HG03378 (cell line): ENCODE measurements around the gene TOP3A.

Source experiments
- ATAC-seq: cut with Tn5 transposase; IDR thresholded peaks from one replicate; pipeline ENCODE4 v1.9.1; 2021; ENCODE audit warnings: mild to moderate bottlenecking, moderate library complexity; ENCODE audit not compliant: unreplicated experiment

TOP3A gene

GRCh38 chr17:18253947-18254821, 60.6 kb downstream of the TOP3A start:
- no peak for ATAC-seq

DNA sequence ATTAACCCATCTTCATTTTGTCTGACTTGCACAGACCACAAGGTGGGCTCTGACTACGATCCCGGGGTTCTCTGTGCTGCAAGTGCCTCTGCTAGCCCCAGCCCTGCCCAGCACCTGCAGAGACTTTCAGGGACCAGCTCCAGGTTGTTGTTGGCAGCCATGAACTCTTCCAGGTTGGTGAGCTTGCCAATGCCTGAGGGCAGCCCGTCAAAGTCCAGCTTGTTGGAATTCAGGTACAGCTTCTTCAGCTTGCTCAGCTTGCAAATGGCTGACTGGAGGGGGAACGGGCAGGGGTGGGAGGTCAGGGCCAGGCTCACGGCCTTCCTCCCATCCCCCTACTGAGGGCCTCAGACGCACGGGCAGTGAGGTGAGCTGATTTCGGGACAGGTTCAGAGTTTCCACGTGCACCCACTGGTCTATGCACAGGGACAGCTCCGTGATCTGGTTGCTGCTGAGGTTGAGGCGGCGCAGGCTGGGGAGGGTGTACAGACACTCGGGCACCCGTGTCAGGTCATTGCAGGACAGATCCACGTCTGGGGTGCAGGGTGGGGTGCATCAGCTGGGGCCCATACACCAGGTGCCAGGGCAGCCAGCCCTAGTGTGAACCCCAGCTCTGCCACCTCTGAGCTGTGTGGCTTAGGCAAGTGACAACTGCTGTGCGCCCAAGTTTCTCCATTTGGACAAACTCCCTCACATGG, 61.5 kb downstream of the TOP3A start:
- no peak for ATAC-seq

GRCh38 chr17:18252160-18252559, 62.6 kb downstream of the TOP3A start:
- ATAC-seq = no peak

DNA sequence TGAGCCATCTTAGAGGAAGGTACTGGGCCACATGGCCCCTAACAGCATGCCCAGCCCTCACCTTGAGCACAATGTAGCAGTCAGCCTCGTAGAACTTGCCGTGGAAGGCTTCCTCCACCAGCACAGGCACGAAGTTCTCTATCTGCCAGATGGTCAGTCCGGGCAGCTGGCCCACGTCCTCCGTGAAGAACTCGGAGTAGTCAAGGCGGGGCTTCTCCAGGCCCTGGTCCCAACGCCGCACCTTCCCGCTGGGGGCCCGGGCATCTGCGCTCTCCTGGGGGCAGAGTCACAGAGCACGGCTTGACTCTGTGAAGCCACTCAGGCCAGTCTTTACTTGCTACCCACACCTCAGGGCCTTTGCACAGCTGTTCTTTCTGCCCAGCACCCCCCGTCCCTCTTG, 63.6 kb downstream of the TOP3A start:
- ATAC-seq = no peak

DNA sequence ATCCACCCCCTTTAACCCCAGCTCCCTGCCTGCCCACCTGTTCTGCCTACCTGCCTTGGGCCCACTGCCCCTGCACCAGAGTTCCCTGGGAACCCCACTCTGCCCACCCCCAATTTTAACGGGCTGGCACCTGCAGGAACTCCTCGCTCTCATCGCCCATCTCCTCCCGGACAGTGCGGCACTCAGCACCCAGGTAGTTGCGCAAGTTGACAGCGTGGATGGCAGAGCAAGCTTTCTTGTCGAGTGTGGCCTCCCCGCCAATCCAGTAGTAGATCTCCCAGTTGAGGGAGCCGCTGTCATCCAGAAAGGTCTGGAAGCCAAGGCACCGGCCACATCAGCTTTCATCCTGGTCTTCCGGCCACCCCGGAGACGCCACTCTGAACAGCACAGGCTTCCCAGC, 64.1 kb downstream of the TOP3A start:
- ATAC-seq = no peak

DNA sequence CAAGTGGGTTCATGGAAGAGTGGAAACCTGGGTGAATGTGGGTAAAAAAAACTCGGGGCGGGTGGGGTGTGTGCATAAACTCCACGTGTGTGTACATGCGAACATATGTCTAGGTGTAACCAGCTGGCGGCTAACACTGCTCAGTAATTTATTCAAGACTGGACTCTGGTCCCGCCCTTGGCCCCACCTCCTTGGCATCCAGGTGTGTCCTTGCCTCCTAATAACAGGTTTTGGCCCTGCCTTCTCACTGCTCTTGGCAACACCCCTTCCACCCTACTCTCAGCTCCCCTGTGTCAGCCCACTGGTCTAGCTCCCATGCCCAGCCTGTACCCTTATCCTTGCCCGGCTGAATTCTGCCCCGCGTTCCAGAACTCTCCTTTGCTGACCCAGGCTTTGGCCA, 64.5 kb downstream of the TOP3A start:
- no peak for ATAC-seq

DNA sequence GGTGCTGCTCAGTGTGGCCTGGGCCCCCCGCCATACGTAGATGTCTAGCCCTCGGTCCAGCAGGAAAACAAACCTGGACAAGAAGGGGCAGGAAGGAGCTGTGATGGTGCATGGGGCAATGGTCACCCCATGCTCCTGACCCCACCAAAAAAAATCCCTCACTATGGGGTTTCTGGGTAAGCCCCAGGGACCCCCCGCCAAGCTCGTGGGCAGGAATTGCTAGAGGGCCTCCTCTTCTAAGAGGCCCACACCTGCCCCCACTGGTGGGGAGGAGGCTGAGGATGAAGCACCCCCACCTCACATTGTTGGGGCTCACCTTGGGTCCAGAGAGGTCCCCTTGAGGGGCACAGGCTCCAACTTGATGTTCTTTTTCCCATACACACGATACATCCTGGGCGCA, 66.0 kb downstream of the TOP3A start:
- ATAC-seq = no peak

GRCh38 chr17:18248300-18248731, 66.5 kb downstream of the TOP3A start:
- no peak for ATAC-seq

GRCh38 chr17:18247613-18248001, 67.2 kb downstream of the TOP3A start:
- ATAC-seq = no peak

- no peak for ATAC-seq
Measured at GRCh38 chr17:18246880-18247612, 67.7 kb downstream of the TOP3A start.

GRCh38 chr17:18246109-18246725, 68.6 kb downstream of the TOP3A start:
- no peak for ATAC-seq

DNA sequence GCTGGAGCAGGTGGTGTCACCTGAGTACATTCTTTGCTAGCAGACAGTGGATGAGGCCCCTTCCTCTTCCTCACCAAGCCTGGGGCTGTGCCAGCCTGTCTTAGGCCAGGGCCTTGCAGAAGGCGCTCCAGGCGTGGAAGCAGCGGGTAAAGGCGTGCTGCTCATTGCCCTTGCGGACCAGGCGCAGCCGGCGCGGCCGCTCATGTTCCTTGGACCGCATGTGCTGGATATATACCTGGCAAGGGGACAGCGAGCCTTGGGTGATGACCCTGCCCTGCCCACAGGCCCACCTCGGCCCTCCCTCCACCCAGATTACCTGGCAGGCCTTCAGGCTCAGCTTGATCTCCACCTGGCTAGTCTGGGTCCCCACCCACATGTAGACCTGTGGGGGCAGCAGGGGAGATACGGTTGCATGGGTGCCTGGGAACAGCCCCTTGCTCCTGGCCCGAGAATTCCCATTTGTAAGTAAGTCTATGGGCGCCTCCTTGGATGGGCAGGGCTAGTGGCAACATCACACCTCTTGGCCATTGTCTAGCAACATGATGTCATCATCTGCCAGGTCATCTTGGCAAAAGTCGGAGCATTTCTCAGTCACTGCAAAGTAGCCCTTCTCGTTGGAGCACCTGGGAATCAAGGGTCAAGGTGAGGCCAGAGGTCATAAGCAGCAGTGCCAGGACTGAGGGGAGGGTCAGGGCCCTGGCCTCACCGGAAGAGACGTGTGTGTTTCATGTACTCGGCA, 69.6 kb downstream of the TOP3A start:
- ATAC-seq = no peak

DNA sequence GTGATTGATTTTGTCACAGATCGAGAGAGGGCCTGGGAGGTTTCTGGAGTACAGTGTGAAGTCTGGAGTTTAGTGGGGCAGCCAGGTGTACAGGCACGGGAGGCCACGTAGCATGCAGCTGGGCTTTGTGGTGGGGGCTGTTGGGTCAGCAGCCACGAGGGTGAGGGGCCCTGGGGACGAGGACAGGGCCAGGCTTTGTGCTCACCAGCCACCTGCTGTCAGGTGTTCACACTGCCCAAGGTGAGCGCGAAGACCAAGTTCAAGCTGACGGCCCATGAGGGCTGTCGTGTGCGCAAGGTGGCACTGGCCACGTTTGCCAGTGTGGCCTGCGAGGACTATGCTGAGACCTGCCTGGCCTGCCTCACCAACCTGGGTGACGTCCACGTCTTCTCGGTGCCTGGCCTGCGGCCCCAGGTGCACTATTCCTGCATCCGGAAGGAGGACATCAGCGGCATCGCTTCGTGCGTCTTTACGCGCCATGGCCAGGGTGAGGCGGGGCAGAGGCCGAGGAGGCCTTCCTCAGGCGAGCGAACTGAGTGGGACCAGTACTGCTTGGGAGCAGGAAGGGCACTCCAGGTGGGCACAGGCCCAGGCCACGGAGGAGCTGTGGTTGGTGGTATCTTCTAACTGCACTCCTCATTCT, 73.4 kb downstream of the TOP3A start:
- no peak for ATAC-seq

GRCh38 chr17:18240449-18240848, 74.3 kb downstream of the TOP3A start:
- no peak for ATAC-seq

DNA sequence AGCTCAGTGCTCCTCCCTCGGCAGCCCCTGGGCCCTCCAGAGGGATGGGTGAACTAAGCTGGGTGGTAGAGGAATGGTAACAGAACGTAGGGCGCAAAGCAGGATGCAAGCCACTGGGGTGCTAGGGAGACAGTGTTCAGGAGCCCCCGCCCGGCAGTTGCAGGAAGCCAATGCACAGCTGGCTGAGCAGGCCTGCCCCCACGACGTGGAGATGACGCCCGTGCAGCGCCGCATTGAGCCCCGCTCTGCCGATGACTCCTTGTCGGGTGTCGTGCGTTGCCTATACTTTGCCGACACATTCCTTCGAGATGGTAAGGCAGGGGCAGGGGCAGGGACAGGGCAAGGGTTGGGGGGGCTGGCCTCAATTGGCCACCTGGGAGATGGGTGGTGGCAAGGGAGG, 76.5 kb downstream of the TOP3A start:
- no peak for ATAC-seq

DNA sequence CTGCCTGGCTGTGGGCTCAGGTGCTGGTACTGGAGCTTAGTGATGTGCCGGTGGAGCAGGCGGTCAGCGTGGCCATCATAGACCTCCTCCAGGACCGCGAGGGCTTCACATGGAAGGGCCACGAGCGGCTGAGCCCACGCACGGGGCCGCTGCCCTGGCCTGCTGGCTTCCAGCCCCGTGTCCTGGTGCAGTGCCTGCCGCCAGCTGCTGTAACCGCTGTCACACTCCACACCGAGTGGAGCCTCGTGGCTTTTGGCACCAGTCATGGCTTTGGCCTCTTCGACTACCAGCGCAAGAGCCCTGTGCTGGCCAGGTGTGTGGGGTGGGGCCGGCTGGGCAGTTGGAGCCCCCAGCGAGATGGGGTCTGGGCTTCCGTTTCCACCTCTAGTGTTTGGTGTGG, 77.3 kb downstream of the TOP3A start:
- no peak for ATAC-seq

GRCh38 chr17:18236494-18236893, 78.3 kb downstream of the TOP3A start:
- ATAC-seq = no peak

DNA sequence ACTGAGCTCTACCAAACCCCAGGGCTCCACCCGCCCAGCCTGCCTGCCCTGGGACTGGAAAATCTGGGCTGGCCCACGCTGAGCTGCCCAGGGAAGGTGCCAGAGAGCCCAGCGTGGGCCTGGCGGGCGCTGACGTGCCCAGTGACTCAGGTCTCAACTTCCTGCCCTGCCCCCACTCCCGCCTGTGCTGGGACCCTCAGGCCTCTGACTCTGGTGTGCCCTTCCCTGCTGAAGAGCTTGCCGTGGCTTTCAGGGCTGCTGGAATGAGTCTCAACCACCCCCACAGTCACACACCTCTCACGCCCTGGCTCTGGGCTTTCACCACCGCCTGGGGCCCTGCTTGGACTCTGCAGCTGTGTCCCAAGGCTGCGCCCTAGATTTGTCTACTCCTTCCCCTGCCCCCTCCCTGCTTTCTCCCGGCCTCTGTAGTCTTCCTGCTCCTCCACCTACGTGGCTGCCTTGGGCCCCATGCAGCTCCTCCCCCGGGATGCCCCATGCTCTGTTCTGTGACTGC, 79.0 kb downstream of the TOP3A start:
- ATAC-seq = no peak

DNA sequence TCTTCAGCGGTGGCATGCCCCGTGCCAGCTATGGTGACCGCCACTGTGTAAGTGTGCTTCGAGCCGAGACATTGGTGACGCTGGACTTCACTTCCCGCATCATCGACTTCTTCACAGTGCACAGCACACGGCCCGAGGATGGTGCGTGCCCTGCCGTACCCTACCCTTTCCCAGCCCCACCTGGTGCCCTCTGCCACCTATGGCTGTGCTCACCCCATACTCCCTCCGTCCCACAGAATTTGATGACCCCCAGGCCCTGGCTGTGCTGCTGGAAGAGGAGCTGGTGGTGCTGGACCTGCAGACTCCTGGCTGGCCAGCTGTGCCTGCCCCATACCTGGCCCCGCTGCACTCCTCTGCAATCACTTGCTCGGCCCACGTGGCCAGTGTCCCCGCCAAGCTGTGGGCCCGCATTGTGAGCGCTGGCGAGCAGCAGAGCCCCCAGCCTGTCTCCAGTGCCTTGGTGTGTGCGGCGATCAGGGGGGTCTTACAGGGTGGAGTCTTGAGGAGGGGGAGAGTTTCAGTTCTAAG, 79.9 kb downstream of the TOP3A start:
- ATAC-seq = no peak
